WI38 (cell line): Measurements from ENCODE around the gene OR52N4.

Source experiments
- H3K4me3 ChIP-seq: 2 replicates; pipeline ENCODE4 v1.5.1; 2011; ENCODE audit warnings: low read depth, mild to moderate bottlenecking, control low read depth, low read length
- CTCF ChIP-seq: IDR thresholded peaks from 2 replicates; pipeline ENCODE4 v1.5.1; 2012; ENCODE audit warnings: low read depth, mild to moderate bottlenecking, control low read depth, low read length

OR52N4 gene

GRCh38 chr11:5727691-5728090 lies 26.4 kb upstream of the OR52N4 start:
- H3K4me3 ChIP-seq = no peak overlapping the region
- TF ChIP-seq CTCF = no peak

GRCh38 chr11:5736396-5736795 lies 17.6 kb upstream of the OR52N4 start, which contains the start of gene OR56B1:
Gene OR56B1, plus strand, starts transcription at chr11:5736448. Its CDS starts 69 bp downstream, at chr11:5736517.
- TF ChIP-seq CTCF = no peak
- no peak within 1 kb of the TSS for H3K4me3 ChIP-seq

GRCh38 chr11:5737091-5737490 lies 17.0 kb upstream of the OR52N4 start:
- no peak for TF ChIP-seq CTCF
- H3K4me3 ChIP-seq = no peak overlapping the region

GRCh38 chr11:5737670-5738392 lies 16.2 kb upstream of the OR52N4 start:
- TF ChIP-seq CTCF = no peak
- no peak overlapping the region for H3K4me3 ChIP-seq

- H3K4me3 ChIP-seq = no peak overlapping the region
- TF ChIP-seq CTCF = no peak
Measured at GRCh38 chr11:5738431-5738830, 15.6 kb upstream of the OR52N4 start.

- H3K4me3 ChIP-seq = no peak overlapping the region
Measured at GRCh38 chr11:5746614-5747013, 7.4 kb upstream of the OR52N4 start.

More at GRCh38 chr11:5746614-5747013, 7.4 kb upstream of the OR52N4 start:
- TF ChIP-seq CTCF = no peak
